ENCODE results near the gene SLC22A23.

The SLC22A23 gene

DNA sequence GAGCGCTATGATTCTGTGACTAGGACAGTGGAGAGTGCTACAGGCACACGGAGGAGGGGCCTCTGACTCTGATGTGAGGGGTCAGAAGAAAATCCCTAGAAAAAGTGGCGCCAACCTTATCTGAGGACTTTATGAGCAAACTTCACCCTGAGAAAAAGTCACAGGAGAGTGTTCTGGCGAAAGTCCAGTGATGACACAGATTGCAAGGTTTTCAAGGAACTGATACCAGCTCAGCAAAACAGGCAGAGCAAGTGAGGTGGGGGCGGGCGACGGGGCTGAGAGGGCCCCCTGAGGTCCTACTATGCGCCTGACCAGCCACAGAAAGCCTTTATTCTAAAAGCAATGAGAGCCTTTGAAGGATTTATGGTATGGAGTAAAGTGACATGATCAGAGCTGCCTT, 73.3 kb downstream of the SLC22A23 start:
- ChIA-PET POLR2A (no interaction called here), CTCF (interaction anchor here (2.6 kb wide), 1 partner anchor 28 kb away, joined by 17 read pairs; no protein-coding TSS in a partner anchor)
- peaks cover 51% of the 10 kb centered on the region for H3K4me1 ChIP-seq (ENCODE audit: control insufficient read depth, insufficient read depth, low read length)
- H3K9me3 ChIP-seq (ENCODE audit: control insufficient read depth, insufficient read depth, low read depth, low read length): no peaks in the 10 kb centered on the region
- H3K4me3 ChIP-seq (ENCODE audit: low read depth, low read length): no peak overlapping the region
- no peak overlapping the region; the same call in 1 of the 2 replicates for H3K27ac ChIP-seq (ENCODE audit: extremely low read depth, low read depth, low read length)
- H3K36me3 ChIP-seq (ENCODE audit: control insufficient read depth in 2 of 2, insufficient read depth in 1 of 2, low read length in 2 of 2): no peaks in the 10 kb centered on the region
- TF ChIP-seq ZNF776 (tag by site-specific recombination; IDR thresholded peaks at IDR 0.05; ENCODE audit: borderline replicate concordance) (no peak), HOXD13 (CRISPR knock-in tag; IDR thresholded peaks at IDR 0.05; ENCODE audit: borderline replicate concordance) (no peak), SCRT2 (tag by site-specific recombination; IDR thresholded peaks at IDR 0.05) (peak; percentile 20; the same call in 1 of the 2 replicates), ZNF843 (tag by site-specific recombination; IDR thresholded peaks at IDR 0.05) (0 out of 2 replicates have a peak, but pooled peaks have one; percentile 34), GFI1B (tag by site-specific recombination; IDR thresholded peaks at IDR 0.05) (no peak), ZNF138 (tag by site-specific recombination; IDR thresholded peaks at IDR 0.05; ENCODE audit: borderline replicate concordance) (no peak), SP7 (tag by site-specific recombination; IDR thresholded peaks at IDR 0.05) (0 out of 2 replicates have a peak, but pooled peaks have one; percentile 12), REPIN1 (tag by site-specific recombination; IDR thresholded peaks at IDR 0.05; ENCODE audit: low read depth) (no peak), ZNF335 (tag by site-specific recombination; conservative IDR thresholded peaks at IDR 0.05) (peak; percentile 91), TRIM28 (IDR thresholded peaks at IDR 0.05; ENCODE audit: borderline replicate concordance, low read length) (peak; percentile 86; the same call in 1 of the 2 replicates), ZNF623 (tag by site-specific recombination; IDR thresholded peaks at IDR 0.05) (no peak), PRDM1 (tag by site-specific recombination; IDR thresholded peaks at IDR 0.05) (peak; percentile 53; the same call in 1 of the 2 replicates), ZNF114 (tag by site-specific recombination; IDR thresholded peaks at IDR 0.05) (no peak), ZNF266 (tag by site-specific recombination; IDR thresholded peaks at IDR 0.05; ENCODE audit: low read depth) (no peak), ZEB2 (tag by site-specific recombination; IDR thresholded peaks at IDR 0.05) (0 out of 2 replicates have a peak, but pooled peaks have one; percentile 14), ZNF561 (tag by site-specific recombination; IDR thresholded peaks at IDR 0.05; ENCODE audit: borderline replicate concordance) (0 out of 2 replicates have a peak, but pooled peaks have one; percentile 69), ZNF211 (tag by site-specific recombination; IDR thresholded peaks at IDR 0.05; ENCODE audit: low read depth) (no peak), GLI2 (tag by site-specific recombination; IDR thresholded peaks at IDR 0.05; ENCODE audit: borderline replicate concordance, low read depth) (no peak)
- TF ChIP-seq, protein P1, sequence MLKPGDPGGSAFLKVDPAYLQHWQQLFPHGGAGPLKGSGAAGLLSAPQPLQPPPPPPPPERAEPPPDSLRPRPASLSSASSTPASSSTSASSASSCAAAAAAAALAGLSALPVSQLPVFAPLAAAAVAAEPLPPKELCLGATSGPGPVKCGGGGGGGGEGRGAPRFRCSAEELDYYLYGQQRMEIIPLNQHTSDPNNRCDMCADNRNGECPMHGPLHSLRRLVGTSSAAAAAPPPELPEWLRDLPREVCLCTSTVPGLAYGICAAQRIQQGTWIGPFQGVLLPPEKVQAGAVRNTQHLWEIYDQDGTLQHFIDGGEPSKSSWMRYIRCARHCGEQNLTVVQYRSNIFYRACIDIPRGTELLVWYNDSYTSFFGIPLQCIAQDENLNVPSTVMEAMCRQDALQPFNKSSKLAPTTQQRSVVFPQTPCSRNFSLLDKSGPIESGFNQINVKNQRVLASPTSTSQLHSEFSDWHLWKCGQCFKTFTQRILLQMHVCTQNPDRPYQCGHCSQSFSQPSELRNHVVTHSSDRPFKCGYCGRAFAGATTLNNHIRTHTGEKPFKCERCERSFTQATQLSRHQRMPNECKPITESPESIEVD (tag by site-specific recombination; IDR thresholded peaks at IDR 0.05): peak; percentile 95
- TF ChIP-seq, protein P2, sequence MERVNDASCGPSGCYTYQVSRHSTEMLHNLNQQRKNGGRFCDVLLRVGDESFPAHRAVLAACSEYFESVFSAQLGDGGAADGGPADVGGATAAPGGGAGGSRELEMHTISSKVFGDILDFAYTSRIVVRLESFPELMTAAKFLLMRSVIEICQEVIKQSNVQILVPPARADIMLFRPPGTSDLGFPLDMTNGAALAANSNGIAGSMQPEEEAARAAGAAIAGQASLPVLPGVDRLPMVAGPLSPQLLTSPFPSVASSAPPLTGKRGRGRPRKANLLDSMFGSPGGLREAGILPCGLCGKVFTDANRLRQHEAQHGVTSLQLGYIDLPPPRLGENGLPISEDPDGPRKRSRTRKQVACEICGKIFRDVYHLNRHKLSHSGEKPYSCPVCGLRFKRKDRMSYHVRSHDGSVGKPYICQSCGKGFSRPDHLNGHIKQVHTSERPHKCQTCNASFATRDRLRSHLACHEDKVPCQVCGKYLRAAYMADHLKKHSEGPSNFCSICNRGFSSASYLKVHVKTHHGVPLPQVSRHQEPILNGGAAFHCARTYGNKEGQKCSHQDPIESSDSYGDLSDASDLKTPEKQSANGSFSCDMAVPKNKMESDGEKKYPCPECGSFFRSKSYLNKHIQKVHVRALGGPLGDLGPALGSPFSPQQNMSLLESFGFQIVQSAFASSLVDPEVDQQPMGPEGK (tag by site-specific recombination; IDR thresholded peaks at IDR 0.05): peak; percentile 73
- TF ChIP-seq, protein P3, sequence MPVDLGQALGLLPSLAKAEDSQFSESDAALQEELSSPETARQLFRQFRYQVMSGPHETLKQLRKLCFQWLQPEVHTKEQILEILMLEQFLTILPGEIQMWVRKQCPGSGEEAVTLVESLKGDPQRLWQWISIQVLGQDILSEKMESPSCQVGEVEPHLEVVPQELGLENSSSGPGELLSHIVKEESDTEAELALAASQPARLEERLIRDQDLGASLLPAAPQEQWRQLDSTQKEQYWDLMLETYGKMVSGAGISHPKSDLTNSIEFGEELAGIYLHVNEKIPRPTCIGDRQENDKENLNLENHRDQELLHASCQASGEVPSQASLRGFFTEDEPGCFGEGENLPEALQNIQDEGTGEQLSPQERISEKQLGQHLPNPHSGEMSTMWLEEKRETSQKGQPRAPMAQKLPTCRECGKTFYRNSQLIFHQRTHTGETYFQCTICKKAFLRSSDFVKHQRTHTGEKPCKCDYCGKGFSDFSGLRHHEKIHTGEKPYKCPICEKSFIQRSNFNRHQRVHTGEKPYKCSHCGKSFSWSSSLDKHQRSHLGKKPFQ (tag by site-specific recombination; IDR thresholded peaks at IDR 0.05): no peak; the same call in 1 of the 2 replicates
- TF ChIP-seq, protein P4, sequence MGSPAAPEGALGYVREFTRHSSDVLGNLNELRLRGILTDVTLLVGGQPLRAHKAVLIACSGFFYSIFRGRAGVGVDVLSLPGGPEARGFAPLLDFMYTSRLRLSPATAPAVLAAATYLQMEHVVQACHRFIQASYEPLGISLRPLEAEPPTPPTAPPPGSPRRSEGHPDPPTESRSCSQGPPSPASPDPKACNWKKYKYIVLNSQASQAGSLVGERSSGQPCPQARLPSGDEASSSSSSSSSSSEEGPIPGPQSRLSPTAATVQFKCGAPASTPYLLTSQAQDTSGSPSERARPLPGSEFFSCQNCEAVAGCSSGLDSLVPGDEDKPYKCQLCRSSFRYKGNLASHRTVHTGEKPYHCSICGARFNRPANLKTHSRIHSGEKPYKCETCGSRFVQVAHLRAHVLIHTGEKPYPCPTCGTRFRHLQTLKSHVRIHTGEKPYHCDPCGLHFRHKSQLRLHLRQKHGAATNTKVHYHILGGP (tag by site-specific recombination; IDR thresholded peaks at IDR 0.05): peak; percentile 80
- TF ChIP-seq, protein P5, sequence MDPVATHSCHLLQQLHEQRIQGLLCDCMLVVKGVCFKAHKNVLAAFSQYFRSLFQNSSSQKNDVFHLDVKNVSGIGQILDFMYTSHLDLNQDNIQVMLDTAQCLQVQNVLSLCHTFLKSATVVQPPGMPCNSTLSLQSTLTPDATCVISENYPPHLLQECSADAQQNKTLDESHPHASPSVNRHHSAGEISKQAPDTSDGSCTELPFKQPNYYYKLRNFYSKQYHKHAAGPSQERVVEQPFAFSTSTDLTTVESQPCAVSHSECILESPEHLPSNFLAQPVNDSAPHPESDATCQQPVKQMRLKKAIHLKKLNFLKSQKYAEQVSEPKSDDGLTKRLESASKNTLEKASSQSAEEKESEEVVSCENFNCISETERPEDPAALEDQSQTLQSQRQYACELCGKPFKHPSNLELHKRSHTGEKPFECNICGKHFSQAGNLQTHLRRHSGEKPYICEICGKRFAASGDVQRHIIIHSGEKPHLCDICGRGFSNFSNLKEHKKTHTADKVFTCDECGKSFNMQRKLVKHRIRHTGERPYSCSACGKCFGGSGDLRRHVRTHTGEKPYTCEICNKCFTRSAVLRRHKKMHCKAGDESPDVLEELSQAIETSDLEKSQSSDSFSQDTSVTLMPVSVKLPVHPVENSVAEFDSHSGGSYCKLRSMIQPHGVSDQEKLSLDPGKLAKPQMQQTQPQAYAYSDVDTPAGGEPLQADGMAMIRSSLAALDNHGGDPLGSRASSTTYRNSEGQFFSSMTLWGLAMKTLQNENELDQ (tag by site-specific recombination; IDR thresholded peaks at IDR 0.05; ENCODE audit: low read depth): no peak
- TF ChIP-seq, protein P6, sequence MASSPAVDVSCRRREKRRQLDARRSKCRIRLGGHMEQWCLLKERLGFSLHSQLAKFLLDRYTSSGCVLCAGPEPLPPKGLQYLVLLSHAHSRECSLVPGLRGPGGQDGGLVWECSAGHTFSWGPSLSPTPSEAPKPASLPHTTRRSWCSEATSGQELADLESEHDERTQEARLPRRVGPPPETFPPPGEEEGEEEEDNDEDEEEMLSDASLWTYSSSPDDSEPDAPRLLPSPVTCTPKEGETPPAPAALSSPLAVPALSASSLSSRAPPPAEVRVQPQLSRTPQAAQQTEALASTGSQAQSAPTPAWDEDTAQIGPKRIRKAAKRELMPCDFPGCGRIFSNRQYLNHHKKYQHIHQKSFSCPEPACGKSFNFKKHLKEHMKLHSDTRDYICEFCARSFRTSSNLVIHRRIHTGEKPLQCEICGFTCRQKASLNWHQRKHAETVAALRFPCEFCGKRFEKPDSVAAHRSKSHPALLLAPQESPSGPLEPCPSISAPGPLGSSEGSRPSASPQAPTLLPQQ (tag by site-specific recombination; IDR thresholded peaks at IDR 0.05): 0 out of 2 replicates have a peak, but pooled peaks have one; percentile 33
- TF ChIP-seq, protein P7, sequence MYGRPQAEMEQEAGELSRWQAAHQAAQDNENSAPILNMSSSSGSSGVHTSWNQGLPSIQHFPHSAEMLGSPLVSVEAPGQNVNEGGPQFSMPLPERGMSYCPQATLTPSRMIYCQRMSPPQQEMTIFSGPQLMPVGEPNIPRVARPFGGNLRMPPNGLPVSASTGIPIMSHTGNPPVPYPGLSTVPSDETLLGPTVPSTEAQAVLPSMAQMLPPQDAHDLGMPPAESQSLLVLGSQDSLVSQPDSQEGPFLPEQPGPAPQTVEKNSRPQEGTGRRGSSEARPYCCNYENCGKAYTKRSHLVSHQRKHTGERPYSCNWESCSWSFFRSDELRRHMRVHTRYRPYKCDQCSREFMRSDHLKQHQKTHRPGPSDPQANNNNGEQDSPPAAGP (tag by site-specific recombination; IDR thresholded peaks at IDR 0.05): no peak
